H9 (cell line): ENCODE data around the gene LMO4. TPM values are rescaled to one million over a fixed set of nuclear protein-coding genes. Genes with fewer than 3 reads are reported as not detected.

ENCODE experiments used
- DNase-seq: peaks from one replicate; pipeline ENCODE4 v3.0.0-alpha.2; 2017
- H2AFZ ChIP-seq: one replicate; pipeline ENCODE4 v1.6.1; 2013; ENCODE audit warnings: mild to moderate bottlenecking, low read length, control low read depth, moderate library complexity
- H2AK5ac ChIP-seq: 2 replicates; pipeline ENCODE4 v1.6.1; 2013; ENCODE audit warnings: low read length, control low read depth, mixed read lengths; ENCODE audit not compliant: insufficient read length
- H2BK120ac ChIP-seq: one replicate; pipeline ENCODE4 v1.6.1; 2013; ENCODE audit warnings: low read depth, mild to moderate bottlenecking, low read length, control low read depth, inconsistent platforms; ENCODE audit not compliant: poor library complexity, severe bottlenecking
- H2BK12ac ChIP-seq: 2 replicates; pipeline ENCODE4 v1.6.1; 2013; ENCODE audit warnings: low read length, control low read depth, mixed read lengths, low read depth; ENCODE audit not compliant: insufficient read length
- H2BK15ac ChIP-seq: 2 replicates; pipeline ENCODE4 v1.6.1; 2013; ENCODE audit warnings: low read depth, low read length, control low read depth
- H2BK20ac ChIP-seq: one replicate; pipeline ENCODE4 v1.6.1; 2013; ENCODE audit warnings: low read depth, mild to moderate bottlenecking, low read length, control low read depth, inconsistent platforms; ENCODE audit not compliant: poor library complexity, severe bottlenecking
- H2BK5ac ChIP-seq: 2 replicates; pipeline ENCODE4 v1.6.1; 2013; ENCODE audit warnings: low read length, control low read depth, mixed read lengths; ENCODE audit not compliant: insufficient read length
- H3K14ac ChIP-seq: 2 replicates; pipeline ENCODE4 v1.6.1; 2013; ENCODE audit warnings: low read length, control low read depth; ENCODE audit not compliant: insufficient read depth
- H3K18ac ChIP-seq: 2 replicates; pipeline ENCODE4 v1.6.1; 2013; ENCODE audit warnings: low read depth, mild to moderate bottlenecking, mixed read lengths, low read length, control low read depth; ENCODE audit not compliant: insufficient read length
- H3K23ac ChIP-seq: 2 replicates; pipeline ENCODE4 v1.6.1; 2013; ENCODE audit warnings: low read length, control low read depth, mixed read lengths, low read depth; ENCODE audit not compliant: insufficient read length
- H3K23me2 ChIP-seq: 2 replicates; pipeline ENCODE4 v1.6.1; 2013; ENCODE audit warnings: low read depth, mild to moderate bottlenecking, mixed read lengths, low read length, control low read depth; ENCODE audit not compliant: insufficient read length, poor library complexity, severe bottlenecking
- H3K27ac ChIP-seq: 2 replicates; pipeline ENCODE4 v1.5.1; 2013; ENCODE audit warnings: low read length, control low read depth, mixed read lengths, low read depth; ENCODE audit not compliant: insufficient read length
- H3K27me3 ChIP-seq: 2 replicates; pipeline ENCODE4 v1.6.1; 2013; ENCODE audit warnings: low read length, control low read depth, inconsistent platforms; ENCODE audit not compliant: insufficient read depth
- H3K4ac ChIP-seq: 2 replicates; pipeline ENCODE4 v1.6.1; 2013; ENCODE audit warnings: low read depth, mild to moderate bottlenecking, control low read depth, inconsistent platforms, low read length, moderate library complexity
- H3K4me1 ChIP-seq: 2 replicates; pipeline ENCODE4 v1.6.1; 2013; ENCODE audit warnings: low read length, control low read depth, inconsistent platforms; ENCODE audit not compliant: insufficient read depth
- H3K4me2 ChIP-seq: 2 replicates; pipeline ENCODE4 v1.6.1; 2013; ENCODE audit warnings: low read length, control low read depth, mixed read lengths; ENCODE audit not compliant: insufficient read length, insufficient read depth
- H3K56ac ChIP-seq: 2 replicates; pipeline ENCODE4 v1.6.1; 2013; ENCODE audit warnings: low read depth, mild to moderate bottlenecking, mixed read lengths, low read length, control low read depth; ENCODE audit not compliant: insufficient read length
- H3K79me1 ChIP-seq: 2 replicates; pipeline ENCODE4 v1.6.1; 2013; ENCODE audit warnings: low read depth, mild to moderate bottlenecking, moderate library complexity, low read length, control low read depth, inconsistent platforms; ENCODE audit not compliant: insufficient read depth, poor library complexity, severe bottlenecking
- H3K79me2 ChIP-seq: 2 replicates; pipeline ENCODE4 v1.6.1; 2013; ENCODE audit warnings: low read length, control low read depth, inconsistent platforms; ENCODE audit not compliant: insufficient read depth
- H3K9ac ChIP-seq: 2 replicates; pipeline ENCODE4 v1.6.1; 2013; ENCODE audit warnings: low read length, control low read depth, mixed read lengths; ENCODE audit not compliant: insufficient read length; ENCODE audit errors: extremely low read depth
- H3K9me3 ChIP-seq: one replicate; pipeline ENCODE4 v1.6.1; 2013; ENCODE audit warnings: low read depth, low read length, inconsistent platforms; ENCODE audit not compliant: control insufficient read depth
- H3T11ph ChIP-seq: one replicate; pipeline ENCODE4 v1.6.1; 2013; ENCODE audit warnings: mild to moderate bottlenecking, low read length, control low read depth, inconsistent platforms
- H4K20me1 ChIP-seq: one replicate; pipeline ENCODE4 v1.6.1; 2013; ENCODE audit not compliant: control insufficient read depth, insufficient read length, insufficient read depth
- H4K5ac ChIP-seq: 2 replicates; pipeline ENCODE4 v1.6.1; 2013; ENCODE audit warnings: low read depth, mild to moderate bottlenecking, mixed read lengths, low read length, control low read depth; ENCODE audit not compliant: insufficient read length
- H4K8ac ChIP-seq: replicated peaks from 2 replicates; pipeline ENCODE4 v1.6.1; 2013; ENCODE audit warnings: low read length, control low read depth, mixed read lengths, low read depth; ENCODE audit not compliant: insufficient read length
- H4K91ac ChIP-seq: 2 replicates; pipeline ENCODE4 v1.6.1; 2013; ENCODE audit warnings: low read depth, mild to moderate bottlenecking, moderate library complexity, mixed read lengths, low read length, control low read depth; ENCODE audit not compliant: insufficient read length
- H3K27ac Mint-ChIP-seq, 3 experiments: 2 replicates in 2 of 3; 3 replicates in 1 of 3; pipeline ENCODE4 v1.8.0; 2020 to 2021; ENCODE audit warnings: mixed read lengths in 3 of 3, mild to moderate bottlenecking in 1 of 3, moderate library complexity in 1 of 3
- H3K27me3 Mint-ChIP-seq: 2 replicates; pipeline ENCODE4 v1.8.0; 2021; ENCODE audit warnings: low read depth, mild to moderate bottlenecking, moderate library complexity, mixed read lengths
- H3K36me3 Mint-ChIP-seq, 3 experiments: 2 replicates in 2 of 3; 3 replicates in 1 of 3; pipeline ENCODE4 v1.8.0; 2020 to 2021; ENCODE audit warnings: low read depth in 3 of 3, mixed read lengths in 3 of 3; ENCODE audit not compliant: insufficient read depth in 1 of 3
- H3K4me1 Mint-ChIP-seq, 2 experiments: 2 replicates each; pipeline ENCODE4 v1.8.0; 2020; ENCODE audit warnings: mixed read lengths in 2 of 2
- H3K4me3 Mint-ChIP-seq, 2 experiments: 2 replicates in 1 of 2; 3 replicates in 1 of 2; pipeline ENCODE4 v1.8.0; 2020 to 2021; ENCODE audit warnings: mild to moderate bottlenecking in 2 of 2, mixed read lengths in 2 of 2, moderate library complexity in 1 of 2
- H3K9me3 Mint-ChIP-seq, 2 experiments: 2 replicates in 1 of 2; 3 replicates in 1 of 2; pipeline ENCODE4 v1.8.0; 2020; ENCODE audit warnings: mild to moderate bottlenecking in 2 of 2, mixed read lengths in 2 of 2, moderate library complexity in 1 of 2
- CTCF ChIP-seq: fragments of 200-600 bp; sonication (generic); conservative IDR thresholded peaks from 3 replicates; pipeline ENCODE4 v1.8.0; 2021; ENCODE audit warnings: antibody characterized with exemption, mild to moderate bottlenecking
- WGBS: extraction: QIAGEN DNeasy Blood & Tissue Kit; methylation state at CpG from one replicate; pipeline ENCODE4 v1.1.7; 2013; ENCODE audit warnings: missing lambda C conversion rate, low lambda C conversion rate, mixed read lengths; ENCODE audit not compliant: insufficient read length; ENCODE audit errors: extremely low coverage; 5-methylcytosine and 5-hydroxymethylcytosine counted together
- total RNA-seq: library from RNA; stranded (reverse); gene quantifications from 2 replicates; pipeline ENCODE4 v1.2.1, GENCODE V29; 2021

LMO4 gene
- total RNA-seq, 1 experiment from 2014 or later = 64.9 TPM

- H3K27ac ChIP-seq = no peak overlapping the region
Observed at GRCh38 chr1:87356591-87356990, 27.9 kb downstream of the LMO4 start.

More at GRCh38 chr1:87356591-87356990, 27.9 kb downstream of the LMO4 start:
- H2BK5ac ChIP-seq = no peak overlapping the region
- H3K9ac ChIP-seq = no peak overlapping the region
- H3K4me2 ChIP-seq = no peak overlapping the region
- H3K9me3 ChIP-seq = no peaks in the 10 kb centered on the region
- no peaks in the 10 kb centered on the region for H3K79me1 ChIP-seq
- H2BK12ac ChIP-seq = no peak overlapping the region
- no peak overlapping the region for H4K8ac ChIP-seq
- H4K5ac ChIP-seq = no peak overlapping the region
- Mint-ChIP-seq H3K4me3 (no peak overlapping the region), H3K9me3 (no peaks in the 10 kb centered on the region), H3K4me1 (peaks cover 7 to 12% of the 10 kb centered on the region in 2 experiments), H3K36me3 (no peaks in the 10 kb centered on the region), H3K27ac (no peak overlapping the region), H3K27me3 (no peaks in the 10 kb centered on the region)
- DNase-seq = no peak
- no peak overlapping the region for H3K23ac ChIP-seq
- H2AFZ ChIP-seq = no peak overlapping the region
- no peak overlapping the region for H4K91ac ChIP-seq
- no peaks in the 10 kb centered on the region for H3K23me2 ChIP-seq
- H3K4me1 ChIP-seq = no peaks in the 10 kb centered on the region; the same call in 1 of the 2 replicates
- H3K4ac ChIP-seq = no peak overlapping the region
- no peak overlapping the region for H2BK120ac ChIP-seq
- H3K27me3 ChIP-seq = no peaks in the 10 kb centered on the region
- H3T11ph ChIP-seq = no peak overlapping the region
- H3K79me2 ChIP-seq = no peaks in the 10 kb centered on the region
- WGBS = no CpG with 5 or more reads among the region's 5 CpGs
- no peak for TF ChIP-seq CTCF
- H2AK5ac ChIP-seq = no peak overlapping the region
- no peaks in the 10 kb centered on the region for H4K20me1 ChIP-seq
- H2BK20ac ChIP-seq = no peak overlapping the region
- H2BK15ac ChIP-seq = no peak overlapping the region
- no peak overlapping the region for H3K56ac ChIP-seq
- H3K14ac ChIP-seq = no peak overlapping the region
- no peak overlapping the region for H3K18ac ChIP-seq
